AG04450 (cell line): ENCODE measurements around the gene PRCC. TPM values are rescaled to one million over a fixed set of nuclear protein-coding genes. Genes with fewer than 3 reads are reported as not detected.

Source experiments
- CTCF ChIA-PET: fragments of 300-600, 350-600 bp; formaldehyde crosslinking; extraction: SDS; loops from one replicate; lab custom pipeline; 2022; ENCODE audit warnings: antibody characterized with exemption, inconsistent platforms; lab: Charles Lee
- POLR2A ChIA-PET: fragments of 350-600 bp; formaldehyde crosslinking; extraction: SDS; loops from one replicate; lab custom pipeline; 2021; ENCODE audit warnings: antibody characterized with exemption, inconsistent platforms; lab: Yijun Ruan, JAX
- DNase-seq: peaks from one replicate; pipeline ENCODE4 v3.0.0-alpha.2; 2011; ENCODE audit warnings: low read depth, low spot score
- H3K27ac ChIP-seq: one replicate; pipeline ENCODE4 v1.5.1; 2012; ENCODE audit warnings: low read depth, low read length, control low read depth
- H3K27me3 ChIP-seq: one replicate; pipeline ENCODE4 v1.6.0; 2012; ENCODE audit warnings: low read length; ENCODE audit not compliant: control insufficient read depth, insufficient read depth
- H3K4me3 ChIP-seq: 2 replicates; pipeline ENCODE4 v1.5.1; 2011; ENCODE audit warnings: mild to moderate bottlenecking, low read depth, low read length, control low read depth
- H3K9me3 ChIP-seq: 2 replicates; pipeline ENCODE4 v1.5.1; 2012; ENCODE audit warnings: low read length; ENCODE audit not compliant: control insufficient read depth, insufficient read depth
- CTCF ChIP-seq: IDR thresholded peaks from 2 replicates; pipeline ENCODE4 v1.5.1; 2011; ENCODE audit warnings: low read depth, low read length, control low read depth, inconsistent platforms
- polyA plus RNA-seq: library from polyadenylated mRNA; depleted of rRNA; stranded (reverse); fragments of >200 nt; gene quantifications from 2 replicates; pipeline ENCODE4 v1.2.3, GENCODE V29; 2011

PRCC gene
- polyA plus RNA-seq, 1 experiment = 51.1 TPM

GRCh38 chr1:156765666-156766065 lies 1.7 kb upstream of the PRCC start:
- DNase-seq = no peak
- ChIA-PET CTCF (no interaction called here), POLR2A (interaction anchor here (2.5 kb wide), 1 partner anchor 14 kb away, joined by 24 read pairs; the partner anchor contains the start of gene HDGF)
- Histone ChIP-seq H3K27ac (no peak overlapping the region), H3K9me3 (peaks cover 6% of the 10 kb centered on the region; the same call in 1 of the 2 replicates), H3K27me3 (no peaks in the 10 kb centered on the region), H3K4me3 (no peak overlapping the region; the same call in 1 of the 2 replicates)
- no peak for TF ChIP-seq CTCF

- Histone ChIP-seq H3K9me3 (peaks cover 6% of the 10 kb centered on the region; the same call in 1 of the 2 replicates), H3K4me3 (peak overlapping the region; percentile 95), H3K27ac (peak overlapping the region; percentile 47), H3K27me3 (no peaks in the 10 kb centered on the region)
- CTCF ChIA-PET = interaction anchor here (1.6 kb wide), 1 partner anchor 93 kb away, joined by 5 read pairs; no protein-coding TSS in a partner anchor
- POLR2A ChIA-PET = interaction anchor here (1.0 to 2.5 kb wide), 7 partner anchors 14 to 38 kb away, joined by 3 to 24 read pairs (median 5); partner anchors contain the start of genes HDGF, ISG20L2, METTL25B and MRPL24
- TF ChIP-seq CTCF = no peak
- no peak for DNase-seq
Observed at GRCh38 chr1:156766298-156767100, 836 bp upstream of the PRCC start.

- Histone ChIP-seq H3K4me3 (peak overlapping the region; percentile 95), H3K27me3 (no peaks in the 10 kb centered on the region), H3K9me3 (peaks cover 6% of the 10 kb centered on the region; the same call in 1 of the 2 replicates), H3K27ac (peak overlapping the region; percentile 77)
- TF ChIP-seq CTCF = no peak
- ChIA-PET CTCF (interaction anchor here (0.9 to 3.8 kb wide), 3 partner anchors 42 to 108 kb away, joined by 3 to 18 read pairs (median 5); no protein-coding TSS in a partner anchor), POLR2A (interaction anchor here (0.5 to 2.5 kb wide), 11 partner anchors 13 to 78 kb away, joined by 3 to 24 read pairs (median 4); partner anchors contain the start of genes HDGF, ISG20L2, METTL25B and MRPL24)
- DNase-seq = no peak
Observed at GRCh38 chr1:156767879-156768604, 707 bp downstream of the PRCC start.

GRCh38 chr1:156768610-156769295 lies 1.4 kb downstream of the PRCC start:
- DNase-seq = no peak
- POLR2A ChIA-PET = interaction anchor here (1.0 to 1.4 kb wide), 4 partner anchors 13 to 79 kb away, joined by 3 to 6 read pairs (median 4); partner anchors contain the start of gene MRPL24
- Histone ChIP-seq H3K9me3 (peaks cover 6% of the 10 kb centered on the region; the same call in 1 of the 2 replicates), H3K27me3 (no peaks in the 10 kb centered on the region), H3K27ac (no peak overlapping the region), H3K4me3 (peak overlapping the region; percentile 95)
- TF ChIP-seq CTCF = no peak
- CTCF ChIA-PET = interaction anchor here (0.9 to 3.8 kb wide), 2 partner anchors 43 to 109 kb away, joined by 3 to 18 read pairs; no protein-coding TSS in a partner anchor
